ENCODE measurements around the gene ALPP. TPM values are rescaled to one million over a fixed set of nuclear protein-coding genes. Genes with fewer than 3 reads are reported as not detected.
"Not testable (repeated sequence)": the region's sequence is repeated elsewhere in the genome, so short reads cannot be mapped to it uniquely, and the experiment has no call there.

ALPP gene
- not detected for polyA plus RNA-seq

GRCh38 chr2:232378735-232379151 is at the start of gene ALPP:
Gene ALPP, plus strand, starts transcription at chr2:232378751. Its CDS starts 52 bp downstream, at chr2:232378803.
- not testable (repeated sequence) for H3K9me3 Mint-ChIP-seq; H3K4me1 Mint-ChIP-seq; H3K27me3 Mint-ChIP-seq (ENCODE audit: low read depth in 3 of 3); DNase-seq; H3K4me3 Mint-ChIP-seq; H3K27ac Mint-ChIP-seq; H3K36me3 Mint-ChIP-seq

- Mint-ChIP-seq H3K4me1 (peaks cover 8 to 10% of the 10 kb centered on the region in 2 donors), H3K27ac (no peak overlapping the region), H3K36me3 (no peaks in the 10 kb centered on the region), H3K9me3 (no peaks in the 10 kb centered on the region), H3K27me3 (ENCODE audit: low read depth in 3 of 3) (peaks cover 0 to 2% (median 2%) of the 10 kb centered on the region in 3 donors), H3K4me3 (no peak overlapping the region)
- DNase-seq = no peak
Measured at GRCh38 chr2:232329716-232330067, 48.9 kb upstream of the ALPP start.

GRCh38 chr2:232330068-232330999 is 48.2 kb upstream of the ALPP start:
- Mint-ChIP-seq H3K4me3 (no peak overlapping the region), H3K9me3 (no peaks in the 10 kb centered on the region), H3K27me3 (ENCODE audit: low read depth in 3 of 3) (peaks cover 0 to 2% (median 2%) of the 10 kb centered on the region in 3 donors), H3K27ac (no peak overlapping the region), H3K4me1 (peaks cover 8 to 10% of the 10 kb centered on the region in 2 donors), H3K36me3 (no peaks in the 10 kb centered on the region)
- no peak for DNase-seq

GRCh38 chr2:232331061-232331460 is 47.5 kb upstream of the ALPP start:
- H3K36me3 Mint-ChIP-seq; H3K27ac Mint-ChIP-seq; H3K27me3 Mint-ChIP-seq (ENCODE audit: low read depth in 3 of 3); H3K4me3 Mint-ChIP-seq; H3K9me3 Mint-ChIP-seq; DNase-seq; H3K4me1 Mint-ChIP-seq: not testable (repeated sequence)

DNA sequence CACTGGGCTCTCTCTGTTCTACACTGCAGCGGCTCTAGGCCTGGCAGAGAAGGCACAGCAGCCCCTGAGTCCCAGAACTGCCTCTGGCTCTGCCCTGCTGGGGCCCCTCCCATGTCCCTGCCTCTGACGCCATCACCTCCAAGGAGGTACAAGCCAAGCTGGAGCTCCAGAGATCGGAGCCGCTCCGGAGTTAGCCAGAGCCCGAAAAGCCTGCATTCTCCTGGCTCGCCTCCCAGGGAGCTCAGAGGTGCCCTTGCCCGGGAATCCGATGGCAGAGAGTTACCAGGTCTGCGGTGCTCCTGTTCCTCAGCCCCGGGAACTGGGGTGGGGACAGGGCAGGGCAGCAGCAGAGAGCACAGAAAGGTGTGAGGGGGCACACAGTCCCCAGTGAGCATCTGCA is 46.9 kb upstream of the ALPP start:
- not testable (repeated sequence) for H3K27me3 Mint-ChIP-seq (ENCODE audit: low read depth in 3 of 3); H3K4me1 Mint-ChIP-seq; H3K27ac Mint-ChIP-seq; H3K36me3 Mint-ChIP-seq; H3K4me3 Mint-ChIP-seq; DNase-seq; H3K9me3 Mint-ChIP-seq

DNA sequence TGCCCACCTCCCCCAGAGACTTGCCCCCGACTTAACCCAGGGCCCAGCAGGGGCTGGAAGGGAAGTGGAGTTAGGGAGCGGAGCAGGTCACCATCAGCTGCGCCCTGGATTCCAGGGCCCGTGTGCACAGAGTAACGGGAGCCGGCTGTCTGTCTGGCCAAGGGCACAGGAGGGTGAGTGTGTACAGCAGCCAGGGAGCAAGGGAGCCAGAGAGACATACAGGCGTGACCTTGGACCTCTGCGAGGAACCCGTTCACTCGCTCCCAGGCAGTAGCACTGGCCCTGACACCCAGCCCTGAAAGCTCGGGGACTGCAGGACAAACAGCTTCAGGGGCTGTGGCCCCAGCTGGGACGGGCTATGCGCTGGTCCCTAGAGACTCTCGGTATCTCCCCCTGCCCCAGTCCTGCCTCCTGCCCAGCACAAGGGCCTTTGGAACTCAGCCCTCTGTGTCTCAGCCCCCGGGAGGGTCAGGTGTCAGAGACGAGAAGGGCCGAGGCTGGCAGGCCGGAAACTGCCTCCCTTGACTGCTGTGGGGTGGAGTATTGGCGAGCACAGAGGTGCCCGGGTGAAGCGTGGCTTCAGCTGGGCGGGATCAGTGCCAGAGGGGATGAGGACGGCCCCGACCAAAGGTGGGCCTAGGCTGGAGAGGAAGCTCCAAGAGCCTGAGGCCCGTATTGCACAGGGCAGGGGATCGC is 46.2 kb upstream of the ALPP start:
- not testable (repeated sequence) for H3K27ac Mint-ChIP-seq; H3K27me3 Mint-ChIP-seq (ENCODE audit: low read depth in 3 of 3); H3K4me3 Mint-ChIP-seq; H3K4me1 Mint-ChIP-seq; H3K9me3 Mint-ChIP-seq; DNase-seq; H3K36me3 Mint-ChIP-seq

DNA sequence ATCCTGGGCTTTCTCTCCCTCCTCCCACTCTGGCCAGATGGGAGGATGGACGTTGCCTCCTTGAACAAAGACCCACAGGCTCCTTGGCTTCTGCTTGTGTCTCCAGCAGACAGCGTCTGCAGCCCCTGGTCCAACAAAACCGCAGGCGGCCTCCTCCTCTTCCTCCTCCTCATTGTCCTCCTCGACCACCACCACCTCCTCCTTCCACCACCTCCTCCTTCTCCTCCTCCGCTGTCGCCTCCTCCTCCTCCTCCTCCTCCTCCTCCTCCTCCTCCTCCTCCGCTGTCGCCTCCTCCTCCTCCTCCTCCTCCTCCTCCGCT is 45.7 kb upstream of the ALPP start:
- Mint-ChIP-seq H3K4me3 (no peak overlapping the region), H3K36me3 (no peaks in the 10 kb centered on the region), H3K27me3 (ENCODE audit: low read depth in 3 of 3) (peaks cover 0 to 2% (median 1%) of the 10 kb centered on the region in 3 donors), H3K4me1 (no peaks in the 10 kb centered on the region), H3K9me3 (no peaks in the 10 kb centered on the region), H3K27ac (no peak overlapping the region)
- DNase-seq = no peak

DNA sequence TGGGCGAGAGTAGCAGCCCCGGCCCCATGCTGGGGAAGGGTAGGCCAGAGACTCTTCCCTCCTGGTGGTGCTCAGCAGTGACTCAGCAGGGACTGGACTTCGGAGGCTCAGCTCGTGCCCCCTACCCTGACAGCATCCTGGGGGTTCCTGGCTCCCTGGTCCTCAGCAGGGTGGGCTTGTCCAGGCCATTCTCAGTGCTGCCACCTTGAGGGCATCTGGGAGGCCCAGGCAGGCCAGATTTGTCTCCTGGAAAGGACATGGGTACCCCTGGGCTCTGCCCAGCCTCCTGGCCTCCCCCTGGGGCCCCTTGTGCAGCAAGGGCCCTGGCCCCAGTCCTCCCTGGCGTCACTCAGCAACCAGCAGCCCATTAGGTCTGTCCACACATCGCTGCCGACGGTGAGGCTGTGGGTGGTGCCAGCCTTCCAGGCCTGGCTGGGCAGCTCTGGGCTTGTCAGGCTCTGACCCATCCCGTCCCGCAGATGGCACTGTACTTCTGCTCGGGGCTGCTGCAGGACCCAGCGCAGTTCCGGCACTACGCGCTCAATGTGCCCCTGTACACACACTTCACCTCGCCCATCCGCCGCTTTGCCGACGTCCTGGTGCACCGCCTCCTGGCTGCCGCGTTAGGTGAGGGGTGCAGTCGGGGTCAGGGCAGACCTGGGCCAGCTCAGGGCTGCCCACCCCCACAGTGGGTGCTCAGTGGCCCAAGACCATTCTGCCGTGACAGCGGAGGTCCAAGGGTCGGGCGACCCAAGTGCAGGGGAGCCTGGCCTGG is 45.0 kb upstream of the ALPP start:
- Mint-ChIP-seq H3K36me3 (no peaks in the 10 kb centered on the region), H3K9me3 (no peaks in the 10 kb centered on the region), H3K27ac (no peak overlapping the region), H3K27me3 (ENCODE audit: low read depth in 3 of 3) (peaks cover 0 to 2% (median 1%) of the 10 kb centered on the region in 3 donors), H3K4me3 (no peak overlapping the region), H3K4me1 (no peaks in the 10 kb centered on the region)
- DNase-seq = no peak

DNA sequence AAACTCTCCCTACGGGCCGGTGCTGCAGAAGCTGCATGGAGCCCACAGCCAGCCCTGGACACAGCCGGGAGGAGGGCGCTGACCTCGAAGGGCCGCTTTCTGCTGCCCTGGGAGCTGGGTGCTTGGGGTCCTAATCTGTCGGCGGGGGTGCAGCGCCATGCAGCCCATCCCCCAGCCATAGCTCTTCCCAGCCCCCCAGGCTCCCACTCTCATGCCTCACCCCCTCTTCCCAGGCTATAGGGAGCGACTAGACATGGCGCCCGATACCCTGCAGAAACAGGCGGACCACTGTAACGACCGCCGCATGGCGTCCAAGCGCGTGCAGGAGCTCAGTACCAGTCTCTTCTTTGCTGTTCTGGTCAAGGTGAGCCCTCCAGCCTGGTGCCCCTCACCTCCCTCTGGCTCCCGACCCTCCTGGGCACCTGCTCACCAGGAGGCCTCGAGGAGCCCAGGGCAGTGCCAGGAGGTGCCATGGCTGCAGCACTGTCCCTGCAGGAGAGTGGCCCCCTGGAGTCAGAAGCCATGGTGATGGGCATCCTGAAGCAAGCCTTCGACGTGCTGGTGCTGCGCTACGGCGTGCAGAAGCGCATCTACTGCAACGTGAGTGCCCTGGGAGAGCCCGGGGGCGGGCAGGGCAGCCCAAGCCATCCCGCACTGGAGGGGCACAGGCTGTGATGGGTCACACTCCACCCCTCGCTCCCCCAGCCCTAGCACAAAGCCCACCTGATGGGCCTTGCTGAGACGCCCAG is 44.2 kb upstream of the ALPP start:
- H3K4me1 Mint-ChIP-seq = not testable (repeated sequence)

DNA sequence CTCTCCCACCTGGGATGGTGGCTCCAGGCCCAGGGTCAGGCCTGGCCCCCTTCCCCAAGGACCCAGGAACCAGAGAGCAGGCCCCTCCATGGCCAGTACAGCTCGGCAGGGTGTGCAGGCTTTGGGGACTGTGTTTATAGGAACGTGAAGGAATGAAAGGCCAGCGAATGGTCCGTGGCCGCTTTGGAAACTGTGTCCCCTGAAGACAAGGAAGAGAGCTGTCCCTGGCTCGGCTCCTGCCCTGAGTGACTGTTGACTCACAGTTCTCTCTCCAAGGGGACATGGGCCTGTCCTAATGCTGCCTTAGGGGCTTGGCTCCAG is 43.7 kb upstream of the ALPP start:
- H3K36me3 Mint-ChIP-seq; DNase-seq; H3K27ac Mint-ChIP-seq; H3K27me3 Mint-ChIP-seq (ENCODE audit: low read depth in 3 of 3); H3K9me3 Mint-ChIP-seq; H3K4me3 Mint-ChIP-seq; H3K4me1 Mint-ChIP-seq: not testable (repeated sequence)

More for the DNA sequence above, 44.2 kb upstream of the ALPP start:
- H3K27me3 Mint-ChIP-seq (ENCODE audit: low read depth in 3 of 3); H3K4me3 Mint-ChIP-seq; H3K9me3 Mint-ChIP-seq; DNase-seq; H3K27ac Mint-ChIP-seq; H3K36me3 Mint-ChIP-seq: not testable (repeated sequence)

GRCh38 chr2:232335206-232335858 is 43.2 kb upstream of the ALPP start:
- H3K27me3 Mint-ChIP-seq (ENCODE audit: low read depth in 3 of 3); H3K4me1 Mint-ChIP-seq; DNase-seq; H3K27ac Mint-ChIP-seq; H3K9me3 Mint-ChIP-seq; H3K36me3 Mint-ChIP-seq; H3K4me3 Mint-ChIP-seq: not testable (repeated sequence)

DNA sequence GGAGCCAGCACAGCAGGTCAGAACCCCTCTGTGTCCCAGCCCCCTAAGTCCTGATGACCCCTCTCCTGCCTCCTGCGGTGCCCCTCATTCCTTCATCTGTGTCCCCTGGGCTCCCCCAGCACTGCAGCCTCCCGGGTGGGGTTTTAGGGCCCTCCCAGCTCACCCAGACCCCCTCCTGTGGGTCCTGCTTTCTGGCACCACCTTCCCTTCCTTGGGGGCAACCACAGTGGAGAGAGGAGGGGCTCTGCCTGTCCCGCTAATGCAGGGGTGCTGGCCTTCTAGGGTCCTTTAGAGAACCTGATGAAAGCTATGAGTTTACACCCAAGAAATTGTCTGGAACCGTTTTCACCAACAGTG is 42.7 kb upstream of the ALPP start:
- Mint-ChIP-seq H3K4me3 (no peak overlapping the region), H3K27ac (no peak overlapping the region), H3K27me3 (ENCODE audit: low read depth in 3 of 3) (peaks cover 0 to 3% (median 1%) of the 10 kb centered on the region in 3 donors), H3K36me3 (no peaks in the 10 kb centered on the region), H3K4me1 (no peaks in the 10 kb centered on the region), H3K9me3 (no peaks in the 10 kb centered on the region)
- no peak for DNase-seq

DNA sequence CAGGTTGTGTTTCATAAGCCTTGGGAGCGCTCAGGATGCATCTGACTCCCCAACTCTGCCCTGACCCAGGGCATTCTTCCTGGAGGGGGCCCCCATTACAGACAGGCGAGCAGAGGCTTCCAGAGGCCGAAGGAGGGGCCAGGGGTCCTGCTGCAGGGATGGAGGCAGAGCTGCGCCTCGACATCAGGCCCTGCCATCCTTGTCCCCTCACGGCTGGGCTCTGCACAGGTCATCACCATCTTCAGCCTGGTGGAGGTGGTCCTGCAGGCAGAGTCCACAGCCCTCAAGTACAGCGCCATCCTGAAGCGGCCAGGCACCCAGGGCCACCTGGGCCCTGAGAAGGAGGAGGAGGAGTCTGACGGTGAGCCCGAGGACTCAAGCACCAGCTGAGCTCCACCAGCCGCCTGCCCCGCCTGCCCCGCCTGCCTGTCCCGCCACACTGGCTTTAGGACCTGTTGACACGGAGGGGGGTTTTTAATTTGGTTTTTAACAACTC is 42.3 kb upstream of the ALPP start:
- Mint-ChIP-seq H3K27me3 (ENCODE audit: low read depth in 3 of 3) (peaks cover 0 to 3% (median 1%) of the 10 kb centered on the region in 3 donors), H3K4me3 (no peak overlapping the region), H3K9me3 (no peaks in the 10 kb centered on the region), H3K36me3 (no peaks in the 10 kb centered on the region), H3K27ac (no peak overlapping the region), H3K4me1 (no peaks in the 10 kb centered on the region)
- no peak for DNase-seq
